Subcutaneous adipose tissue (tissue), 4 donors: ENCODE data around the gene HOXD3. TPM values are rescaled to one million over a fixed set of nuclear protein-coding genes. Genes with fewer than 3 reads are reported as not detected.

ENCODE experiments used
- CTCF ChIP-seq: fragments of 450-650 bp; IDR thresholded peaks from one replicate; pipeline ENCODE4 v1.5.1; 2016; ENCODE audit warnings: low read depth, mild to moderate bottlenecking, control low read depth, antibody characterized with exemption, moderate library complexity
- total RNA-seq, 4 donors: library from RNA; depleted of rRNA; stranded (reverse); fragments of >200 nt; gene quantifications; one replicate each; pipeline ENCODE4 v1.1.0, GENCODE V29; 2016

HOXD3 gene
- total RNA-seq, 4 donors from 2014 or later, result 1.3 to 23.0 (median 3.6) TPM

- TF ChIP-seq CTCF, result no peak
These were observed 43.9 kb downstream of the HOXD3 start for GRCh38 chr2:176200971-176201370.

- no peak for TF ChIP-seq CTCF
These were observed 45.4 kb downstream of the HOXD3 start for GRCh38 chr2:176202491-176202890.

- no peak for TF ChIP-seq CTCF
These were observed 48.0 kb downstream of the HOXD3 start for GRCh38 chr2:176205126-176205525.

GRCh38 chr2:176206136-176206535 lies 49.0 kb downstream of the HOXD3 start:
- TF ChIP-seq CTCF, result no peak

- no peak for TF ChIP-seq CTCF
These were observed 49.6 kb downstream of the HOXD3 start for GRCh38 chr2:176206682-176207081.

- no peak for TF ChIP-seq CTCF
These were observed 54.0 kb downstream of the HOXD3 start for GRCh38 chr2:176211110-176211509.

GRCh38 chr2:176212276-176212675 lies 55.2 kb downstream of the HOXD3 start:
- TF ChIP-seq CTCF, result no peak

- no peak for TF ChIP-seq CTCF
These were observed 56.3 kb downstream of the HOXD3 start for GRCh38 chr2:176213406-176213805.
